AG10803 (cell line): ENCODE data around the gene RNF157.

ENCODE experiments used
- DNase-seq: peaks from one replicate; pipeline ENCODE4 v3.0.0; 2010; ENCODE audit warnings: low read depth
- H3K4me3 ChIP-seq: 2 replicates; pipeline ENCODE4 v1.5.1; 2011; ENCODE audit warnings: mild to moderate bottlenecking, low read length, control low read depth
- CTCF ChIP-seq: conservative IDR thresholded peaks from 2 replicates; pipeline ENCODE4 v1.5.1; 2011; ENCODE audit warnings: mild to moderate bottlenecking, low read length, control low read depth, inconsistent platforms

RNF157 gene

GRCh38 chr17:76171706-76172105 lies 68.6 kb downstream of the RNF157 start:
- no peak for TF ChIP-seq CTCF
- H3K4me3 ChIP-seq: no peak overlapping the region
- DNase-seq: no peak

GRCh38 chr17:76170114-76170513 lies 70.2 kb downstream of the RNF157 start:
- no peak overlapping the region for H3K4me3 ChIP-seq
- TF ChIP-seq CTCF: no peak
- DNase-seq: no peak

- DNase-seq: no peak
- no peak for TF ChIP-seq CTCF
- H3K4me3 ChIP-seq: no peak overlapping the region
Observed at GRCh38 chr17:76166906-76167305, 73.4 kb downstream of the RNF157 start.

GRCh38 chr17:76166168-76166567 lies 74.1 kb downstream of the RNF157 start:
- TF ChIP-seq CTCF: no peak
- no peak overlapping the region for H3K4me3 ChIP-seq
- peak; percentile 19 for DNase-seq

GRCh38 chr17:76164331-76164730 lies 76.0 kb downstream of the RNF157 start:
- TF ChIP-seq CTCF: no peak
- no peak overlapping the region for H3K4me3 ChIP-seq
- DNase-seq: no peak

- no peak for DNase-seq
- H3K4me3 ChIP-seq: no peak overlapping the region
- no peak for TF ChIP-seq CTCF
Observed at GRCh38 chr17:76163919-76164318, 76.4 kb downstream of the RNF157 start.

- TF ChIP-seq CTCF: no peak
- no peak for DNase-seq
- H3K4me3 ChIP-seq: no peak overlapping the region
Observed at GRCh38 chr17:76161619-76162266, 78.5 kb downstream of the RNF157 start.
